Measurements from ENCODE around the gene ATXN7L3B. TPM values are rescaled to one million over a fixed set of nuclear protein-coding genes. Genes with fewer than 3 reads are reported as not detected.
"Not testable (repeated sequence)": the region's sequence is repeated elsewhere in the genome, so short reads cannot be mapped to it uniquely, and the experiment has no call there.

Gene ATXN7L3B
- total RNA-seq, 1 donor from 2014 or later = 48.4 TPM

DNA sequence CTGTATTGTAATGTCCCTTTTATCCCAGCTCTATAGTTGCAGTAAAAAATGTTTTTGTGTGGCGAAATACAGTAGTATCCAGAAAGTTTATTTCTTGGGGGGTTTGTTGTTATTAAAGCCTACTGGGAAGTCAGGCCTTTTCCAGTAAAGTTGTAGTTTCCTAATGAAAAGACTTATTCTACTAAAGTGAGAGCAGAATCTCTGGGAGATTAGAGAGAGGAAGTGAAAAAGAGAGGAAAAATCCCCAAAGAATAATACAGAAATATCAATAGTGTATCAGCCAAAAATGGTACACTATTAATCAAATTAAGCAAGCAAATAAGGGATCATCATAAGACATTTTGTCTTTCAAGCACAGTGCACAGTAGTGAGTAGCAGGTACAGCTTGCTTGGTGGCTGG is 46.3 kb upstream of the ATXN7L3B start:
- Mint-ChIP-seq H3K9me3 (ENCODE audit: unreplicated experiment) (no peaks in the 10 kb centered on the region), H3K36me3 (ENCODE audit: low read depth, unreplicated experiment) (no peaks in the 10 kb centered on the region), H3K27me3 (ENCODE audit: unreplicated experiment) (no peaks in the 10 kb centered on the region), H3K27ac (ENCODE audit: unreplicated experiment) (no peak overlapping the region), H3K4me1 (ENCODE audit: unreplicated experiment) (peaks cover 9% of the 10 kb centered on the region), H3K4me3 (ENCODE audit: unreplicated experiment) (no peak overlapping the region)
- no peak for TF ChIP-seq CTCF (IDR thresholded peaks at IDR 0.05; ENCODE audit: unreplicated experiment)
- no peak for DNase-seq (ENCODE audit: low spot score)

GRCh38 chr12:74499192-74499591 is 38.4 kb upstream of the ATXN7L3B start:
- DNase-seq (ENCODE audit: low spot score) = no peak
- no peaks in the 10 kb centered on the region for H3K27me3 Mint-ChIP-seq (ENCODE audit: unreplicated experiment)
- no peak overlapping the region for H3K4me3 Mint-ChIP-seq (ENCODE audit: unreplicated experiment)
- no peak for TF ChIP-seq CTCF (IDR thresholded peaks at IDR 0.05; ENCODE audit: unreplicated experiment)
- no peaks in the 10 kb centered on the region for H3K36me3 Mint-ChIP-seq (ENCODE audit: low read depth, unreplicated experiment)
- no peaks in the 10 kb centered on the region for H3K4me1 Mint-ChIP-seq (ENCODE audit: unreplicated experiment)
- H3K9me3 Mint-ChIP-seq (ENCODE audit: unreplicated experiment) = no peaks in the 10 kb centered on the region
- no peak overlapping the region for H3K27ac Mint-ChIP-seq (ENCODE audit: unreplicated experiment)

DNA sequence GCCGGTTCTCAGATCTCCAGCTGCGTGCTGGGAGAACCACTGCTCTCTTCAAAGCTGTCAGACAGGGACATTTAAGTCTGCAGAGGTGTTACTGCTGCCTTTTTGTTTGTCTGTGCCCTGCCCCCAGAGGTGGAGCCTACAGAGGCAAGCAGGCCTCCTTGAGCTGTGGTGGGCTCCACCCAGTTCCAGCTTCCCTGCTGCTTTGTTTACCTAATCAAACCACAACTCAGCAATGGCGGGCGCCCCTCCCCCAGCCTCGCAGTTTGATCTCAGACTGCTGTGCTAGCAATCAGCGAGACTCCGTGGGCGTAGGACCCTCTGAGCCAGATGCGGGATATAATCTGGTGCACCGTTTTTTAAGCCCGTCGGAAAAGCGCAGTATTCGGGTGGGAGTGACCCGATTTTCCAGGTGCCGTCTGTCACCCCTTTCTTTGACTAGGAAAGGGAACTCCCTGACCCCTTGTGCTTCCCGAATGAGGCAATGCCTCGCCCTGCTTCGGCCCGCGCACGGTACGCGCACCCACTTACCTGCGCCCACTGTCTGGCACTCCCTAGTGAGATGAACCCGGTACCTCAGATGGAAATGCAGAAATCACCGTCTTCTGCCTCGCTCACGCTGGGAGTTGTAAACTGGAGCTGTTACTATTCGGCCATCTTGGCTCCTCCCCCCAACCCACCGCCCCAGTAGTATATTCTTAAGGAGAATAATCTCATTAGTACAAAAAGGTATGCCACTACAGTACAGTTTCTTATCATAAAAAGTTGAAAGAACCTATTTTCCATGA is 28.6 kb upstream of the ATXN7L3B start:
- H3K27ac Mint-ChIP-seq (ENCODE audit: unreplicated experiment) = peak overlapping the region; percentile 78

DNA sequence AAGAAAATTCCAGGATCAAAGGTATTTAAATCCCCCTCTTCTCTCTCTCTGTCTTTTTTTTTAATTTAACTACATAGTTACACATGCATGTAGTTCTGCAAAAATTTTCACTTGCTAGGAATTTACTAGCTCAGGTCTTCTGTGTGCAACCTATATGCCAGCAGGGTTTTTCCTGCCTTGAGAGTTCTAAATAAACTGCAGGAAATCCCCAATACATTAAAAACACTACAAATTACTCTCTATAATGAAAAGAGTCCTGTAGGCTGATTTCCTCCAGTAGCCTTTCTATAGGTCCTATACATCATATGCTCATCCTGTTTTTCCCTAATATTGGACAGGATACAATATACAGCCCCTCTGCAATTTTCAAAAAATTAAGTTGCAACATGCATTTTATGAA is 27.7 kb upstream of the ATXN7L3B start:
- H3K4me3 Mint-ChIP-seq (ENCODE audit: unreplicated experiment) = no peak overlapping the region
- no peaks in the 10 kb centered on the region for H3K9me3 Mint-ChIP-seq (ENCODE audit: unreplicated experiment)
- no peaks in the 10 kb centered on the region for H3K36me3 Mint-ChIP-seq (ENCODE audit: low read depth, unreplicated experiment)
- TF ChIP-seq CTCF (IDR thresholded peaks at IDR 0.05; ENCODE audit: unreplicated experiment) = no peak
- H3K4me1 Mint-ChIP-seq (ENCODE audit: unreplicated experiment) = no peaks in the 10 kb centered on the region
- no peaks in the 10 kb centered on the region for H3K27me3 Mint-ChIP-seq (ENCODE audit: unreplicated experiment)
- H3K27ac Mint-ChIP-seq (ENCODE audit: unreplicated experiment) = no peak overlapping the region
- DNase-seq (ENCODE audit: low spot score) = no peak

More for the DNA sequence above, 28.6 kb upstream of the ATXN7L3B start:
- not testable (repeated sequence) for H3K36me3 Mint-ChIP-seq (ENCODE audit: low read depth, unreplicated experiment); H3K4me1 Mint-ChIP-seq (ENCODE audit: unreplicated experiment); DNase-seq (ENCODE audit: low spot score); H3K27me3 Mint-ChIP-seq (ENCODE audit: unreplicated experiment); H3K9me3 Mint-ChIP-seq (ENCODE audit: unreplicated experiment)
- peak overlapping the region; percentile 90 for H3K4me3 Mint-ChIP-seq (ENCODE audit: unreplicated experiment)

- no peak for TF ChIP-seq CTCF (IDR thresholded peaks at IDR 0.05; ENCODE audit: unreplicated experiment)
- DNase-seq (ENCODE audit: low spot score) = no peak
- no peak overlapping the region for H3K27ac Mint-ChIP-seq (ENCODE audit: unreplicated experiment)
- H3K4me1 Mint-ChIP-seq (ENCODE audit: unreplicated experiment) = no peaks in the 10 kb centered on the region
- no peaks in the 10 kb centered on the region for H3K36me3 Mint-ChIP-seq (ENCODE audit: low read depth, unreplicated experiment)
- H3K27me3 Mint-ChIP-seq (ENCODE audit: unreplicated experiment) = no peaks in the 10 kb centered on the region
- no peak overlapping the region for H3K4me3 Mint-ChIP-seq (ENCODE audit: unreplicated experiment)
- no peaks in the 10 kb centered on the region for H3K9me3 Mint-ChIP-seq (ENCODE audit: unreplicated experiment)
These were observed 23.4 kb upstream of the ATXN7L3B start for GRCh38 chr12:74514098-74514872.

All from endothelial cell (in vitro differentiated cells).